HEK293T (cell line): ENCODE measurements around the gene ZNF483.

Experiments used
- BHLHE40 ChIP-seq: fragments of 450-650 bp; IDR thresholded peaks from 2 replicates; pipeline ENCODE4 v1.6.1; 2016; ENCODE audit warnings: mild to moderate bottlenecking, moderate library complexity, borderline replicate concordance
- ELF4 ChIP-seq: fragments of 450-650 bp; IDR thresholded peaks from 2 replicates; pipeline ENCODE4 v1.6.1; 2017; ENCODE audit warnings: antibody characterized with exemption
- FOXA1 ChIP-seq: fragments of 450-650 bp; IDR thresholded peaks from 2 replicates; pipeline ENCODE4 v1.6.1; 2016; ENCODE audit warnings: mild to moderate bottlenecking
- FOXK2 ChIP-seq: fragments of 450-650 bp; IDR thresholded peaks from 2 replicates; pipeline ENCODE4 v1.6.1; 2016; ENCODE audit warnings: mild to moderate bottlenecking
- FOXM1 ChIP-seq: fragments of 450-650 bp; IDR thresholded peaks from 2 replicates; pipeline ENCODE4 v1.6.1; 2017; ENCODE audit warnings: mild to moderate bottlenecking, borderline replicate concordance
- HDGF ChIP-seq: fragments of 450-650 bp; IDR thresholded peaks from 2 replicates; pipeline ENCODE4 v1.6.1; 2017; ENCODE audit warnings: antibody characterized with exemption, borderline replicate concordance
- L3MBTL2 ChIP-seq: fragments of 450-650 bp; conservative IDR thresholded peaks from 2 replicates; pipeline ENCODE4 v1.6.1; 2016; ENCODE audit warnings: mild to moderate bottlenecking
- LEF1 ChIP-seq: fragments of 450-650 bp; IDR thresholded peaks from 2 replicates; pipeline ENCODE4 v1.6.1; 2017; ENCODE audit warnings: mild to moderate bottlenecking, borderline replicate concordance
- SP1 ChIP-seq: fragments of 450-650 bp; IDR thresholded peaks from 2 replicates; pipeline ENCODE4 v1.6.1; 2017
- SUZ12 ChIP-seq: fragments of 450-650 bp; IDR thresholded peaks from 2 replicates; pipeline ENCODE4 v1.6.1; 2016; ENCODE audit warnings: mild to moderate bottlenecking

DNA sequence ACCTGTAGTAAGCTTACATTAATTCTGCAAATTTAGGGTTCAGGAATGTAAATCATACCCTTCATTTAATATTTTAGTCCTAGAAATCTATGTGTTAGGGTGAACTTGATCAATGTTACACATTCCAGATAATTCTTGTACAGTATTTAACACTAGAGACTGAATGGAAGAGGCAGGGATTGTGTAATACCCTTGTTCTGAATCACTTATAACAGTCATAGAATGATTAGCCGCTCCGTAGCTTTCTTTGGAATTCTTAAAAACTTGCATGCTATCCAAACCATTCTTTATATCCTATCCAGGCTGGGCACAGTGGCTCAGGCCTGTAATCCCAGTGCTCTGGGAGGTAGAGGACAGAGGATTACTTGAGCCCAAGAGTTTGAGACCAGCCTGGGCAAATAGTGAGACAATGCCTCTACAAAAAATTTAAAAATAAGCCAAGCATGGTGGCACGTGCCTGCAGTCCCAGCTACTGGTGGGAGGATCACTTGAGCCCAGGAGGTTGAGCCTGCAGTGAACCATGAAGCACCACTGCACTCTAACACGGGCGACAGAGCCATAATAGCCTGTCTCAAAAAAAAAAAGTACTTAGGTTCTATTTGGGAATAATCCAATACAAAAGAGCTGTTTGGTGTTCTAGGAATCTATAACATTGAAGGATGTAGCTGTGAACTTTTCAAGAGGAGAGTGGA lies 8.3 kb downstream of the ZNF483 start:
- TF ChIP-seq FOXK2 (no peak), LEF1 (no peak), BHLHE40 (no peak), SUZ12 (no peak), L3MBTL2 (no peak), HDGF (no peak), SP1 (no peak), FOXM1 (no peak), ELF4 (no peak), FOXA1 (no peak)
